K562 (cell line): ENCODE measurements around the gene GTF3C1. TPM values are rescaled to one million over a fixed set of nuclear protein-coding genes. Genes with fewer than 3 reads are reported as not detected.
"Not testable (repeated sequence)": the region's sequence is repeated elsewhere in the genome, so short reads cannot be mapped to it uniquely, and the experiment has no call there.

Experiments used
- ATAC-seq: fragments of 200-7000 bp; cut with Tn5 transposase; 3 replicates; pipeline ENCODE4 v1.9.1; 2020; ENCODE audit warnings: moderate library complexity
- BruUV-seq: library from RNA; stranded (reverse); fragments of 400-500 nt; replicated peaks from 2 replicates; lab custom pipeline; 2021; lab: Mats Ljungman, UMichigan
- CTCF ChIA-PET: fragments of 300-600 bp; formaldehyde crosslinking; extraction: SDS; loops from one replicate; lab custom pipeline; 2021; ENCODE audit warnings: low intra/inter-chr PET ratio; lab: Yijun Ruan, JAX
- POLR2A ChIA-PET: fragments of 300-600, 350-650 bp; sonication (Branson Sonifier 250); formaldehyde crosslinking; extraction: SDS; loops from one replicate; lab custom pipeline; 2021; ENCODE audit warnings: antibody characterized with exemption, inconsistent platforms; lab: Yijun Ruan, JAX
- DNase-seq, 4 experiments: peaks; one replicate each; pipeline versions ENCODE4 v3.0.0 to v3.0.0-alpha.2; 2011 to 2018; ENCODE audit warnings: low spot score in 3 of 4, mixed read lengths in 3 of 4; ENCODE audit errors: extremely low read depth in 1 of 4
- FAIRE-seq: peaks from 2 replicates; lab custom pipeline; 2011; peaks lifted over from hg19 to GRCh38; lab: Jason Lieb, UNC
- H2AFZ ChIP-seq: 2 replicates; pipeline ENCODE4 v1.6.0; 2011; ENCODE audit warnings: low read depth, low read length, control low read depth, inconsistent platforms
- H3K27ac ChIP-seq: fragments of 200-600 bp; 3 replicates; pipeline ENCODE4 v1.8.0; 2011; ENCODE audit warnings: low read depth, mild to moderate bottlenecking, control low read depth, inconsistent platforms, low read length, moderate library complexity, mixed read lengths; ENCODE audit errors: extremely low read depth
- H3K27me3 ChIP-seq, 2 experiments: fragments of 300-600 bp in 1 of 2; 2 replicates in 1 of 2; 3 replicates in 1 of 2; pipeline versions ENCODE4 v1.6.0 to v1.8.0; 2011; ENCODE audit warnings: inconsistent platforms in 2 of 2, low read length in 2 of 2, mild to moderate bottlenecking in 1 of 2, mixed read lengths in 1 of 2, moderate library complexity in 1 of 2; ENCODE audit not compliant: control insufficient read depth in 2 of 2, insufficient read depth in 2 of 2
- H3K36me3 ChIP-seq: fragments of 300-600 bp; 3 replicates; pipeline ENCODE4 v1.8.0; 2011; ENCODE audit warnings: mild to moderate bottlenecking, low read length, inconsistent platforms; ENCODE audit not compliant: control insufficient read depth, insufficient read depth
- H3K4me1 ChIP-seq, 2 experiments: fragments of 200-600 bp in 1 of 2; replicated peaks in 1 of 2; 2 replicates in 1 of 2; 3 replicates in 1 of 2; pipeline versions ENCODE4 v1.5.1 to v1.8.0; 2011; ENCODE audit warnings: inconsistent platforms in 2 of 2, low read length in 2 of 2, mild to moderate bottlenecking in 1 of 2, mixed read lengths in 1 of 2, moderate library complexity in 1 of 2; ENCODE audit not compliant: control insufficient read depth in 2 of 2, insufficient read depth in 2 of 2
- H3K4me2 ChIP-seq: 2 replicates; pipeline ENCODE4 v1.6.1; 2011; ENCODE audit warnings: low read length, control low read depth, inconsistent platforms, mixed read lengths; ENCODE audit not compliant: insufficient read depth
- H3K4me3 ChIP-seq: fragments of 200-600 bp; sonication (generic), shearing (Covaris generic); 2 replicates; pipeline ENCODE4 v1.5.1; 2016; ENCODE audit warnings: control low read depth, inconsistent platforms
- H3K79me2 ChIP-seq: fragments of 200-600 bp; 3 replicates; pipeline ENCODE4 v1.8.0; 2011; ENCODE audit warnings: low read length, inconsistent platforms; ENCODE audit not compliant: control insufficient read depth, insufficient read depth
- H3K9ac ChIP-seq, 2 experiments: 2 replicates each; pipeline versions ENCODE4 v1.6.0 to v1.6.1; 2011; ENCODE audit warnings: low read depth in 2 of 2, low read length in 2 of 2, control low read depth in 1 of 2, inconsistent platforms in 1 of 2, mild to moderate bottlenecking in 1 of 2, mixed read lengths in 1 of 2; ENCODE audit not compliant: insufficient read depth in 1 of 2
- H3K9me1 ChIP-seq: one replicate; pipeline ENCODE4 v1.6.0; 2011; ENCODE audit warnings: inconsistent platforms, mild to moderate bottlenecking, low read length, moderate library complexity; ENCODE audit not compliant: control insufficient read depth, insufficient read depth
- H3K9me3 ChIP-seq: replicated peaks from 2 replicates; pipeline ENCODE4 v1.5.1; 2011; ENCODE audit warnings: low read depth, low read length, inconsistent platforms; ENCODE audit not compliant: control insufficient read depth, insufficient read depth
- H4K20me1 ChIP-seq: replicated peaks from 2 replicates; pipeline ENCODE4 v1.6.1; 2011; ENCODE audit warnings: low read length, inconsistent platforms, mixed read lengths; ENCODE audit not compliant: control insufficient read depth, insufficient read depth
- DDX20 ChIP-seq: fragments of 450-650 bp; IDR thresholded peaks from 2 replicates; pipeline ENCODE4 v1.6.1; 2016; ENCODE audit warnings: missing genetic modification characterization, low read depth, mild to moderate bottlenecking, missing compliant biosample characterization, moderate library complexity
- SIN3B ChIP-seq: fragments of 450-650 bp; IDR thresholded peaks from 2 replicates; pipeline ENCODE4 v1.6.1; 2017; ENCODE audit warnings: low read depth, mild to moderate bottlenecking, moderate library complexity
- ZFP36 ChIP-seq: fragments of 150-350 bp; IDR thresholded peaks from 2 replicates; pipeline ENCODE4 v1.6.1; 2018; ENCODE audit warnings: low read length, low read depth; ENCODE audit not compliant: partially characterized antibody
- WGBS: fragments of 100-300 bp; shearing (Covaris generic); methylation state at CpG from one replicate; pipeline ENCODE4 v1.1.6; 2016; ENCODE audit warnings: low coverage, mixed read lengths; ENCODE audit not compliant: insufficient coverage; ENCODE audit errors: missing lambda C conversion rate; 5-methylcytosine and 5-hydroxymethylcytosine counted together
- in situ Hi-C: fragments of 300-500 bp; cut with MboI; formaldehyde crosslinking; loops from 4 replicates; pipeline ENCODE4 v1.15.0; 2018; ENCODE audit warnings: inconsistent platforms, mixed read lengths
- intact Hi-C: fragments of 100-400 bp; cut with micrococcal nuclease; formaldehyde crosslinking; loops from 2 replicates; pipeline ENCODE4 v1.14.2; 2022
- polyA plus RNA-seq, 8 experiments: library from polyadenylated mRNA; depleted of rRNA in 4 of 8; stranded (reverse) in 5 of 8; unstranded in 3 of 8; fragments of >200 nt; fragmentation: Nextera tagmentation in 2 of 8; fragmentation: Illumina TruSeq in 1 of 8; extraction: Ambion mirVana in 2 of 8; extraction: Trizol in 1 of 8; gene quantifications; 2 replicates each; pipeline versions ENCODE4 v1.2.1 to v1.2.3, GENCODE V29; 2011 to 2014; ENCODE audit warnings: inconsistent platforms in 1 of 8, missing spikeins in 1 of 8
- total RNA-seq, 7 experiments: library from RNA; depleted of rRNA in 6 of 7; stranded (reverse); fragments of >200 nt in 6 of 7; fragmentation: Illumina TruSeq in 2 of 7; extraction: Trizol in 2 of 7; gene quantifications; 2 replicates each; pipeline versions ENCODE4 v1.2.1 to v1.2.3, GENCODE V29; 2011 to 2021; ENCODE audit warnings: low replicate concordance in 1 of 7

Gene GTF3C1
- total and polyA plus RNA-seq, 9 of the 15 experiments (the other 6 are each of a cell fraction or from before 2014, with no cell fraction given), result 0.72 to 63.6 (median 30.9) TPM

- in situ Hi-C loops, result no loop called here
- TF ChIP-seq DDX20 (no peak), SIN3B (no peak), ZFP36 (peak; percentile 44)
- TF ChIP-seq, all 486 proteins: peak for 1
- H3K79me2 ChIP-seq, result no peaks in the 10 kb centered on the region
- no peaks in the 10 kb centered on the region for H3K36me3 ChIP-seq
- ChIA-PET POLR2A (interaction anchor here (0.7 kb wide), 1 partner anchor 16 kb away, joined by 3 read pairs; no protein-coding TSS in a partner anchor), CTCF (no interaction called here)
- H3K27ac ChIP-seq, result no peak overlapping the region
- H3K9me1 ChIP-seq, result no peaks in the 10 kb centered on the region
- peaks cover 0 to 10% of the 10 kb centered on the region in 2 experiments; a peak in 2 of 5 replicates for H3K27me3 ChIP-seq
- H3K9me3 ChIP-seq, result no peaks in the 10 kb centered on the region
- no peak overlapping the region for H3K4me3 ChIP-seq
- no peak overlapping the region for H3K9ac ChIP-seq
- H3K4me1 ChIP-seq, result peaks cover 5 to 12% of the 10 kb centered on the region in 2 experiments
- H4K20me1 ChIP-seq, result no peaks in the 10 kb centered on the region
- H2AFZ ChIP-seq, result no peak overlapping the region
- BruUV-seq, result no TSS peak
- FAIRE-seq (no peak), DNase-seq (no peak), ATAC-seq (no peak)
- 33% methylated on average over 8 of the region's 8 CpGs for WGBS
- intact Hi-C loops, result no loop called here
- H3K4me2 ChIP-seq, result no peak overlapping the region
These were observed 116.1 kb downstream of the GTF3C1 start for GRCh38 chr16:27433636-27434035.

- H3K4me2 ChIP-seq, DNase-seq, POLR2A ChIA-PET, H3K27ac ChIP-seq, CTCF ChIA-PET, FAIRE-seq, BruUV-seq, H3K27me3 ChIP-seq, H4K20me1 ChIP-seq, H3K79me2 ChIP-seq, H3K36me3 ChIP-seq, H3K4me3 ChIP-seq, H3K9ac ChIP-seq, H2AFZ ChIP-seq, H3K9me1 ChIP-seq, ATAC-seq, H3K9me3 ChIP-seq, intact Hi-C loops, in situ Hi-C loops: not testable (repeated sequence)
- WGBS, result 9% methylated on average over 5 of the region's 5 CpGs
- H3K4me1 ChIP-seq, result peaks cover 5 to 12% of the 10 kb centered on the region in 2 experiments
These were observed 116.5 kb downstream of the GTF3C1 start for GRCh38 chr16:27433191-27433590.
